Activated CD8-positive, alpha-beta T cell treated with anti-CD3 and anti-CD28 coated beads for 36 hours (primary cell): ENCODE results near the gene TDRD10. TPM values are rescaled to one million over a fixed set of nuclear protein-coding genes. Genes with fewer than 3 reads are reported as not detected.

Experiments used
- ATAC-seq: fragments of 200-7000 bp; cut with Tn5 transposase; one replicate; pipeline ENCODE4 v1.10.0; 2021; ENCODE audit warnings: mild to moderate bottlenecking, moderate library complexity
- CTCF ChIA-PET: fragments of 350-600 bp; sonication (Branson Sonifier 250); formaldehyde crosslinking; loops from one replicate; lab custom pipeline; 2021; ENCODE audit warnings: antibody characterized with exemption; lab: Charles Lee
- POLR2A ChIA-PET: fragments of 350-600 bp; sonication (Branson Sonifier 250); formaldehyde crosslinking; loops from one replicate; lab custom pipeline; 2021; ENCODE audit warnings: antibody characterized with exemption; lab: Charles Lee
- DNase-seq: peaks from one replicate; pipeline ENCODE4 v3.0.0-alpha.2; 2020
- H3K27ac Mint-ChIP-seq: one replicate; pipeline ENCODE4 v1.8.0; 2021; ENCODE audit warnings: mild to moderate bottlenecking, mixed read lengths
- H3K27me3 Mint-ChIP-seq: one replicate; pipeline ENCODE4 v1.8.0; 2021; ENCODE audit warnings: mixed read lengths
- H3K36me3 Mint-ChIP-seq: one replicate; pipeline ENCODE4 v1.8.0; 2021; ENCODE audit warnings: low read depth, mixed read lengths
- H3K4me1 Mint-ChIP-seq: one replicate; pipeline ENCODE4 v1.8.0; 2021; ENCODE audit warnings: low read depth, mixed read lengths
- H3K4me3 Mint-ChIP-seq: one replicate; pipeline ENCODE4 v1.8.0; 2021; ENCODE audit warnings: mild to moderate bottlenecking, moderate library complexity, mixed read lengths
- H3K9me3 Mint-ChIP-seq: one replicate; pipeline ENCODE4 v1.8.0; 2021; ENCODE audit warnings: mixed read lengths
- CTCF ChIP-seq: fragments of 200-600 bp; IDR thresholded peaks from one replicate; pipeline ENCODE4 v1.8.0; 2022; ENCODE audit warnings: antibody characterized with exemption, mild to moderate bottlenecking
- intact Hi-C: fragments of 100-400 bp; cut with micrococcal nuclease; formaldehyde crosslinking; loops from one replicate; pipeline ENCODE4 v1.10.0; 2022
- total RNA-seq, 2 experiments: library from RNA; stranded (reverse); gene quantifications; one replicate each; pipeline ENCODE4 v1.2.3, GENCODE V29; 2021

Gene TDRD10
- total RNA-seq, 2 experiments from 2014 or later: not detected

GRCh38 chr1:154582885-154583284 is 80.9 kb downstream of the TDRD10 start:
- TF ChIP-seq CTCF: no peak
- DNase-seq: no peak
- peaks cover 52% of the 10 kb centered on the region for H3K36me3 Mint-ChIP-seq
- ATAC-seq: no peak
- H3K27ac Mint-ChIP-seq: no peak overlapping the region
- ChIA-PET POLR2A (no interaction called here), CTCF (no interaction called here)
- no peaks in the 10 kb centered on the region for H3K4me1 Mint-ChIP-seq
- intact Hi-C loops: no loop called here
- H3K27me3 Mint-ChIP-seq: no peaks in the 10 kb centered on the region
- H3K9me3 Mint-ChIP-seq: no peaks in the 10 kb centered on the region
- H3K4me3 Mint-ChIP-seq: no peak overlapping the region

GRCh38 chr1:154583773-154584172 is 81.8 kb downstream of the TDRD10 start:
- no peak overlapping the region for H3K27ac Mint-ChIP-seq
- ATAC-seq: no peak
- POLR2A ChIA-PET: no interaction called here
- intact Hi-C loops: no loop called here
- TF ChIP-seq CTCF: no peak
- H3K4me1 Mint-ChIP-seq: no peaks in the 10 kb centered on the region
- CTCF ChIA-PET: no interaction called here
- H3K4me3 Mint-ChIP-seq: no peak overlapping the region
- no peaks in the 10 kb centered on the region for H3K27me3 Mint-ChIP-seq
- H3K36me3 Mint-ChIP-seq: peaks cover 61% of the 10 kb centered on the region
- H3K9me3 Mint-ChIP-seq: no peaks in the 10 kb centered on the region
- no peak for DNase-seq

- intact Hi-C loops: no loop called here
Observed at GRCh38 chr1:154584267-154584994, 82.4 kb downstream of the TDRD10 start.

GRCh38 chr1:154586231-154586630 is 84.2 kb downstream of the TDRD10 start:
- ChIA-PET CTCF (interaction anchor here (2.0 kb wide), 1 partner anchor 27 kb away, joined by 6 read pairs; no protein-coding TSS in a partner anchor), POLR2A (interaction anchor here (1.1 kb wide), 1 partner anchor 9 kb away, joined by 3 read pairs; no protein-coding TSS in a partner anchor)
- ATAC-seq (no peak), DNase-seq (no peak)
- no peak overlapping the region for H3K4me3 Mint-ChIP-seq
- H3K4me1 Mint-ChIP-seq: no peaks in the 10 kb centered on the region
- no peaks in the 10 kb centered on the region for H3K27me3 Mint-ChIP-seq
- no peak for TF ChIP-seq CTCF
- H3K36me3 Mint-ChIP-seq: peaks cover 71% of the 10 kb centered on the region
- intact Hi-C loops: no loop called here
- peak overlapping the region; percentile 10 for H3K27ac Mint-ChIP-seq
- H3K9me3 Mint-ChIP-seq: no peaks in the 10 kb centered on the region

More at GRCh38 chr1:154584267-154584994, 82.4 kb downstream of the TDRD10 start:
- Mint-ChIP-seq H3K4me3 (no peak overlapping the region), H3K27me3 (no peaks in the 10 kb centered on the region), H3K9me3 (no peaks in the 10 kb centered on the region), H3K36me3 (peaks cover 64% of the 10 kb centered on the region), H3K4me1 (no peaks in the 10 kb centered on the region), H3K27ac (no peak overlapping the region)
- ATAC-seq (no peak), DNase-seq (no peak)
- TF ChIP-seq CTCF: no peak
- POLR2A ChIA-PET: interaction anchor here (0.6 kb wide), 1 partner anchor 21 kb away, joined by 3 read pairs; no protein-coding TSS in a partner anchor
- CTCF ChIA-PET: no interaction called here

GRCh38 chr1:154586641-154587040 is 84.6 kb downstream of the TDRD10 start:
- Mint-ChIP-seq H3K27me3 (no peaks in the 10 kb centered on the region), H3K36me3 (peaks cover 72% of the 10 kb centered on the region), H3K4me1 (no peaks in the 10 kb centered on the region), H3K9me3 (no peaks in the 10 kb centered on the region), H3K27ac (no peak overlapping the region), H3K4me3 (no peak overlapping the region)
- ChIA-PET POLR2A (interaction anchor here (1.1 to 1.3 kb wide), 2 partner anchors 10 to 19 kb away, joined by 3 to 7 read pairs; no protein-coding TSS in a partner anchor), CTCF (interaction anchor here (2.0 kb wide), 1 partner anchor 27 kb away, joined by 6 read pairs; no protein-coding TSS in a partner anchor)
- no peak for ATAC-seq
- intact Hi-C loops: no loop called here
- no peak for DNase-seq
- TF ChIP-seq CTCF: no peak
